Motor neuron (in vitro differentiated cells): ENCODE results near the gene EMILIN3. TPM values are rescaled to one million over a fixed set of nuclear protein-coding genes. Genes with fewer than 3 reads are reported as not detected.

ENCODE experiments used
- ATAC-seq, 8 experiments: fragments of 200-7000 bp; cut with Tn5 transposase; replicated peaks in 6 of 8; 2 replicates each; pipeline ENCODE4 v1.8.0; 2021; ENCODE audit warnings: mild to moderate bottlenecking in 8 of 8, moderate library complexity in 8 of 8
- H3K27ac ChIP-seq, 2 donors: fragments of 250-450 bp; sonication (Bioruptor Pico); 2 replicates each; pipeline ENCODE4 v1.9.0; 2021; ENCODE audit warnings: antibody characterized with exemption in 2 of 2, mild to moderate bottlenecking in 2 of 2, moderate library complexity in 1 of 2
- H3K4me1 ChIP-seq, 2 donors: fragments of 250-450 bp; sonication (Bioruptor Pico); replicated peaks in 1 of 2; 2 replicates each; pipeline ENCODE4 v1.6.1; 2021; ENCODE audit warnings: antibody characterized with exemption in 2 of 2, mild to moderate bottlenecking in 2 of 2, moderate library complexity in 1 of 2
- H3K4me3 ChIP-seq, 5 donors: fragments of 250-450 bp; sonication (Bioruptor Pico); 2 replicates each; pipeline ENCODE4 v1.9.0; 2021; ENCODE audit warnings: antibody characterized with exemption in 5 of 5, mild to moderate bottlenecking in 5 of 5, moderate library complexity in 4 of 5
- WGBS, 10 experiments: fragments of 450-650 bp; shearing (Covaris generic); methylation state at CpG; one replicate each; pipeline ENCODE4 v1.0.0; 2022; 5-methylcytosine and 5-hydroxymethylcytosine counted together
- in situ Hi-C, 9 experiments: fragments of 400-800 bp; cut with MboI; loops; one replicate each; pipeline ENCODE4 v1.15.0; 2021; ENCODE audit warnings: low sequenced_read_pairs in 9 of 9, low pct_unique_long_range_greater_than_20kb in 2 of 9; ENCODE audit not compliant: unreplicated experiment in 9 of 9
- total RNA-seq, 8 experiments: library from RNA; unstranded; fragments of 300-600 nt; gene quantifications; 2 replicates each; pipeline versions ENCODE4 v1.2.3 to v1.2.4, GENCODE V29; 2022

EMILIN3 gene
- total RNA-seq, 8 experiments from 2014 or later = 0.64 to 3.2 (median 1.1) TPM

- in situ Hi-C loops = no loop called here
- WGBS, 10 experiments = 67 to 100% (median 97%) methylated on average over 1 to 3 of the region's 9 CpGs; no CpG with 5 or more reads in 4 of the 10 experiments
- H3K4me1 ChIP-seq = no peaks in the 10 kb centered on the region
- no peak for ATAC-seq
- no peak overlapping the region for H3K27ac ChIP-seq
- H3K4me3 ChIP-seq = no peak overlapping the region
These were observed 8.4 kb downstream of the EMILIN3 start for GRCh38 chr20:41358230-41358629.

- no peaks in the 10 kb centered on the region for H3K4me1 ChIP-seq
- ATAC-seq = no peak
- WGBS, 10 experiments = 97 to 100% methylated on average over 2 to 5 of the region's 11 CpGs; no CpG with 5 or more reads in 8 of the 10 experiments
- no peak overlapping the region for H3K27ac ChIP-seq
- no peak overlapping the region for H3K4me3 ChIP-seq
- in situ Hi-C loops = no loop called here
These were observed 9.0 kb downstream of the EMILIN3 start for GRCh38 chr20:41357424-41358163.

GRCh38 chr20:41356951-41357350 is 9.7 kb downstream of the EMILIN3 start:
- in situ Hi-C loops = no loop called here
- ATAC-seq = no peak
- 75 to 84% (median 77%) methylated on average over 2 to 9 of the region's 13 CpGs; no CpG with 5 or more reads in 7 of the 10 experiments for WGBS, 10 experiments
- Histone ChIP-seq H3K4me1 (no peaks in the 10 kb centered on the region), H3K27ac (no peak overlapping the region), H3K4me3 (no peak overlapping the region)

- Histone ChIP-seq H3K4me3 (no peak overlapping the region), H3K4me1 (no peaks in the 10 kb centered on the region), H3K27ac (no peak overlapping the region)
- in situ Hi-C loops = no loop called here
- ATAC-seq = no peak
- 100% methylated on average over 1 to 2 of the region's 7 CpGs; no CpG with 5 or more reads in 7 of the 10 experiments for WGBS, 10 experiments
These were observed 10.9 kb downstream of the EMILIN3 start for GRCh38 chr20:41355598-41356203.

GRCh38 chr20:41355192-41355591 is 11.4 kb downstream of the EMILIN3 start:
- Histone ChIP-seq H3K27ac (no peak overlapping the region), H3K4me1 (no peaks in the 10 kb centered on the region), H3K4me3 (no peak overlapping the region)
- 90 to 100% (median 96%) methylated on average over 1 to 3 of the region's 3 CpGs; no CpG with 5 or more reads in 6 of the 10 experiments for whole genome bisulfite sequencing, 10 experiments
- in situ Hi-C loops = no loop called here
- no peak for ATAC-seq

- in situ Hi-C loops = no loop called here
- no peak overlapping the region for H3K4me3 ChIP-seq
- no peak for ATAC-seq
These were observed 13.1 kb downstream of the EMILIN3 start for GRCh38 chr20:41353530-41353929.

GRCh38 chr20:41352666-41353065 is 14.0 kb downstream of the EMILIN3 start:
- Histone ChIP-seq H3K27ac (no peak overlapping the region), H3K4me3 (no peak overlapping the region), H3K4me1 (peaks cover 0 to 4% of the 10 kb centered on the region in 2 donors)
- WGBS, 10 experiments = 39 to 100% (median 77%) methylated on average over 1 to 3 of the region's 5 CpGs; no CpG with 5 or more reads in 4 of the 10 experiments
- in situ Hi-C loops = no loop called here
- no peak for ATAC-seq

More at GRCh38 chr20:41353530-41353929, 13.1 kb downstream of the EMILIN3 start:
- no peak overlapping the region for H3K27ac ChIP-seq
- no peaks in the 10 kb centered on the region for H3K4me1 ChIP-seq

- Histone ChIP-seq H3K4me1 (peaks cover 0 to 7% of the 10 kb centered on the region in 2 donors), H3K4me3 (no peak overlapping the region), H3K27ac (no peak overlapping the region)
- WGBS, 10 experiments = 100% methylated on average over 1 of the region's 4 CpGs; no CpG with 5 or more reads in 9 of the 10 experiments
- peak in 1 of 8 experiments; percentile 38 for ATAC-seq
- in situ Hi-C loops = no loop called here
These were observed 14.5 kb downstream of the EMILIN3 start for GRCh38 chr20:41352106-41352505.

GRCh38 chr20:41350408-41350962 is 16.1 kb downstream of the EMILIN3 start:
- Histone ChIP-seq H3K27ac (no peak overlapping the region), H3K4me1 (peaks cover 0 to 7% of the 10 kb centered on the region in 2 donors), H3K4me3 (no peak overlapping the region)
- ATAC-seq = peak in 1 of 8 experiments; percentile 46
- in situ Hi-C loops = no loop called here
- 71 to 97% (median 81%) methylated on average over 1 to 4 of the region's 7 CpGs; no CpG with 5 or more reads in 4 of the 10 experiments for WGBS, 10 experiments

GRCh38 chr20:41349943-41350342 is 16.7 kb downstream of the EMILIN3 start:
- in situ Hi-C loops = loop anchor here in 8 of 9 experiments (10.0 to 25.0 kb wide), 4 partner anchors 175 to 388 kb away; no protein-coding TSS in a partner anchor
- peaks cover 0 to 7% of the 10 kb centered on the region in 2 donors for H3K4me1 ChIP-seq
- H3K4me3 ChIP-seq = no peak overlapping the region
- no peak for ATAC-seq
- no peak overlapping the region for H3K27ac ChIP-seq
- 100% methylated on average over 3 of the region's 7 CpGs; no CpG with 5 or more reads in 9 of the 10 experiments for WGBS, 10 experiments

GRCh38 chr20:41349266-41349665 is 17.4 kb downstream of the EMILIN3 start:
- peaks cover 0 to 7% of the 10 kb centered on the region in 2 donors for H3K4me1 ChIP-seq
- H3K27ac ChIP-seq = no peak overlapping the region
- WGBS, 10 experiments = 70 to 100% (median 100%) methylated on average over 1 to 2 of the region's 2 CpGs; no CpG with 5 or more reads in 1 of the 10 experiments
- peak in 1 of 8 experiments; percentile 60 for ATAC-seq
- H3K4me3 ChIP-seq = no peak overlapping the region
- in situ Hi-C loops = loop anchor here in 8 of 9 experiments (10.0 to 25.0 kb wide), 4 partner anchors 174 to 387 kb away; no protein-coding TSS in a partner anchor

- in situ Hi-C loops = loop anchor here in 8 of 9 experiments (10.0 to 25.0 kb wide), 4 partner anchors 174 to 386 kb away; no protein-coding TSS in a partner anchor
- Histone ChIP-seq H3K4me3 (no peak overlapping the region), H3K27ac (no peak overlapping the region), H3K4me1 (peaks cover 0 to 7% of the 10 kb centered on the region in 2 donors)
- 73 to 100% (median 93%) methylated on average over 1 to 7 of the region's 13 CpGs; no CpG with 5 or more reads in 4 of the 10 experiments for WGBS, 10 experiments
- no peak for ATAC-seq
These were observed 18.0 kb downstream of the EMILIN3 start for GRCh38 chr20:41348430-41349172.
